G401 (cell line): Measurements from ENCODE around the gene PPP3CA. TPM values are rescaled to one million over a fixed set of nuclear protein-coding genes. Genes with fewer than 3 reads are reported as not detected.
A peak's percentile ranks its signal among the peaks of the same experiment; 100 is the strongest.

ENCODE experiments used
- DNase-seq: peaks from one replicate; pipeline ENCODE4 v3.0.0-alpha.2; 2015; ENCODE audit warnings: low spot score
- in situ Hi-C: cut with HindIII; loops from 2 replicates; pipeline ENCODE4 v1.10.0; 2016; ENCODE audit warnings: low sequenced_read_pairs, mixed read lengths
- total RNA-seq: library from RNA; depleted of rRNA; stranded (reverse); fragments of >200 nt; shearing (Covaris generic); gene quantifications from 2 replicates; pipeline ENCODE4 v1.2.3, GENCODE V29; 2014

PPP3CA gene
- total RNA-seq, 1 experiment from 2014 or later, result 0.75 TPM

- in situ Hi-C loops, result no loop called here
- DNase-seq, result no peak
Observed at GRCh38 chr4:101292214-101292613, 55.1 kb downstream of the PPP3CA start.

DNA sequence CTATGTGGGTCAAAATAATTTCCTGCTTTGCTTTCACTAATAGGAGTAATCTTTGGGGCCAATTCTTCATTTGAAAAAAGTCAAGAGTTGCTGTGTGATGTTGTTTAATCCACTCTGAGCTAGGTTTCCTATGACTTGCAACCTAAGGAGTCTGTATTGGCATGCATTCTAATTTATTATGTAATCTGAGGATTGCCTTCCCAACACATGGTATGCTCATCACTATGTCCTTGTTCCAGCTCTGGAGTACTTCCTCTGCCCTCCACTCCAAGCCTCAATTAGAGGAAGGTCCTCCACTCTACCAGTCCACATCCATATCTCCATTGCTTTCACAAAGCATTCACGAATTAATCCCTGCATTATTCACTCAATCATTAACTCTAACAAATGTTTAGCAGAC lies 56.1 kb downstream of the PPP3CA start:
- in situ Hi-C loops, result no loop called here
- peak; percentile 70 for DNase-seq

DNA sequence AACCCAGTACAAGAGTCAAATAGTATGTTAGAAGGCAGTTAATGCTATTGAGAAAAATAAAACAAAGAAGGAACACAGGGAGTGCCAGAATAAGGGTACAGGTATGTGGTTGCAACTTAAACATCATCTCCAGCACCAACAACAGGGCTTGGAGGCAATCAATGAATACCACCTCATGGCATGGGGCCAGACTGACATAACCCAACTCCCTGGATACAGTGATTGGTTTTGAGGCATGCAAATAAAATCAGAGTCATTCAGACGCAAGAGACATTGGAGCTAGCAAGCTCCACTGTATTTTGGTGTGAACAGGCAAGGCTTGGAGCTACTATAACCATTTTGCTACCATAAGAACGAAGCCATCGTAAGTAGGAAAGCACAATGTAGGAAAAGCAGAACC lies 56.7 kb downstream of the PPP3CA start:
- no peak for DNase-seq
- in situ Hi-C loops, result no loop called here

DNA sequence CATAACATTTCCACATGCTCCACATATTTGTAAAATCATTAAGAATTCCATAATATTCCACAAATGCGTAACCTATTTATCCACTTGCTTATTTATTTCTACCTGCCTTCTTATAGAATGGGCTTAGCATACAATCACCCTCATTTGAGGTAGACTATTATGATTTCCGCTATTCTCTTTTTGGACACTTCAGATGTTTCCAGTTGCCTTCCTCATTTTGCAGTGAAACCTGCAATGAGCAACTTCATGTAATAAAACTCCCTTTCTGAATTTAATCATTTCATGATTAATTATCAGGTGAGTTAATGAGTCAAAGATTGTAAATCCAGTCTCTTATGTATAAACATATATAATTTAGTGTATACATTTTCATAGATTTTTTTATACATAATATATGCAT lies 58.0 kb downstream of the PPP3CA start:
- no peak for DNase-seq
- in situ Hi-C loops, result no loop called here

DNA sequence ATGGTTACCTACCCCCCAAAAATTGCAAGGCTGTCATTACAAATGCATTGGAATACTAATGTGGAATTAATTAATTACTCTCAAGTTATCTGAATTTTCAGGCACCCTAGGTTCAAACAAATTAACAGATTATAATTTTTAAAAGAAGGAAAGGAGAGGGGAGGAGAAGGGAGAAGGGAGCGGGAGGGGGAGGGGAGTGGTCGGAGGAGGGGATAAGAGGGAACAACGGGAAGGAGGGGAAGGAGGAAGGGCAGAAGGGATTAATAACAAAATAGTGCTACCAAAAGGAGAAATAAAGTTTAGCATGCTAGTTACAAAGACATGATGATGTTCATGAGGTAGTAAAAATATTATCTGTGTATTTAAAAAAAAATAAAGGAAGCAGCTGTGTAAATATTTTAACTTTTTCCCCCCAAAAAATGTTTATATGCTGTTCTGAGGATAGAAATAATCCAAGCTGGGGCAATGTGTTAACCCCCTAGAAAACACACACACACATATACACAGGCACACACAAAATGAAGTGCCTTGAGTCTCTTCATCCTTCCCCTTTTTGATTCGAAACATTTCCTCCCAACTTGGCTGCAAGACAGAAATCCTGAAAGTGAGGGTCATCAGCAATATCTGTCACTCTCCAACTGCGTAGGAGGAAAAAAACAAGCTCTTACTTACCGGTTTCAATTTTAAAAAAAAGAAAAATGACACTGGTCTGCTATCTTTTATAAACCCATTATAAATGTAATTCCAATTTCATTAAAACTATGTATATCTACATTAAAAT lies 58.8 kb downstream of the PPP3CA start:
- no peak for DNase-seq
- in situ Hi-C loops, result no loop called here

DNA sequence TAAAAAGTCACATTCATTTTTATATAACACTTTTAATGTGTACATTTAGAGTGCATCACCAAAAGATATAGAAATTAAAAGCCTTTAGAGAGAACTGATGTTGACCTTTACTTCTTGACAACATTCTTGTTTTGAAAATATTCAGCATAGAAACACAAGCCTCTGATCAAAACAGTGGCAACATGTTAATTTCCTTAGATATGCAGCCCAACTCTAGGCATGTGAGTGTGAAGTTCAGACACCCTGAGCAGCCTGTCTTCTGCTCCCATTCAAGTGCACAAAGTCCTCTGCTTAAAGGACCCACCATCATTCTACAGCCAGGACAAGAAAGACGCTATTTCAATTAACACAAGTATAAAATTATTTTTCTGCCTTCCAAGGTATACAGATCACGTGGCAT lies 60.0 kb downstream of the PPP3CA start:
- in situ Hi-C loops, result no loop called here
- DNase-seq, result no peak

DNA sequence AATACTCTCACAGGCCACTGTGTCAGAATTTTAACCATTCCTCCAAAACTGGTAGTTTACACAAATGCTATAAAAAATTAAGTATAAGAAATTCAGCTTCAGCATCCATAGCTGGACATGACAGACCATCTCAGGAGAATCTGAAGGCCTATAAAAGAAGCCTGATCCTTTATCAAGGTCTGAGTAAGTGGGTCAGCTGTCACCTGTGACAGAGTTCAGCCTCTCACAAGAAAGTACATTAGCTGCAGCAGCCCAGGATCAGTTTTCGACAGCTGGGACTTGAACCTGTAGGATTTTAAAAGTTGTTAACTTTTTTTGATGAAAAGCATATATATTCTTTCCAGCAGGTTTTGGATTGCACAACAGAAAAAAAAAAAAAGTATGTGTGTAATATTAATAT lies 60.7 kb downstream of the PPP3CA start:
- in situ Hi-C loops, result no loop called here
- no peak for DNase-seq

DNA sequence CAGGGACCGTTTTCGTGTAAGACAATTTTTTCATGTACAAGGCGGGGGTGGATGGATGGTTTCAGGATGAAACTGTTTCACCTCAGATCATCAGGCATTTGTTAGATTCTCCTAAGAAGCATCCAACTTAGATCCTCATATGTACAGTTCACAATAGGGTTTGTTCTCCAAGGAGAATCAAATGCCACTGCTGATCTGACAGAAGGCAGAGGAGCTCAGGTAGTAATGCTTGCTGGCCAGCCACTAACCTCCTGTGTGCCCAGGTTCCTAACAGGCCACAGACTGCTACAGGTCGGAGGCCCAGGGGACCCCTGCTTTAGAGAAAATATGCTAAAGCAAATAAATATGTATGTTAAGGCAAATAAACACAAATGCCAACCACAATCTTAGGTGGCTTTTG lies 61.3 kb downstream of the PPP3CA start:
- DNase-seq, result peak; percentile 60
- in situ Hi-C loops, result no loop called here

- in situ Hi-C loops, result no loop called here
Observed at GRCh38 chr4:101284546-101284945, 62.8 kb downstream of the PPP3CA start.

DNA sequence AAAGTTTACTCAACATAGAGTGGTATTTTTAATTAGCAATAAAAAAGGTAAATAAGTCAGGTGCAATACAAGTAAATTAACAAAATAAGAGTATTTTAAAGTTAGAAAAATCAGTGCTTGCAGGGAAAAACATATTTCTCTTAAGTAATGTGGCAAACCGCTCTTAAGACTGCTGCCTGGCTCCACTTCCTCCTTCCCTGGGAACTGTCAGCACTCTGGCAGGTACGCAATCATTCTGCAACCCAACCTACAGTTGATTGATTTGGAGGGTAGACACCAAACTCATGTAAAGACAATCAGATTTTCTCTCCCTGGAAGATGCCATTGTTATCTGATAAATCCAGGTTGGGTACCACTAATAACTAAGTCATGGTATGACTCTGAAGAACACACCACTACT lies 63.9 kb downstream of the PPP3CA start:
- in situ Hi-C loops, result no loop called here
- DNase-seq, result no peak

More at GRCh38 chr4:101284546-101284945, 62.8 kb downstream of the PPP3CA start:
- no peak for DNase-seq

GRCh38 chr4:101282076-101282844 lies 65.1 kb downstream of the PPP3CA start:
- DNase-seq, result no peak
- in situ Hi-C loops, result no loop called here

- in situ Hi-C loops, result no loop called here
- no peak for DNase-seq
Observed at GRCh38 chr4:101280866-101281600, 66.3 kb downstream of the PPP3CA start.

DNA sequence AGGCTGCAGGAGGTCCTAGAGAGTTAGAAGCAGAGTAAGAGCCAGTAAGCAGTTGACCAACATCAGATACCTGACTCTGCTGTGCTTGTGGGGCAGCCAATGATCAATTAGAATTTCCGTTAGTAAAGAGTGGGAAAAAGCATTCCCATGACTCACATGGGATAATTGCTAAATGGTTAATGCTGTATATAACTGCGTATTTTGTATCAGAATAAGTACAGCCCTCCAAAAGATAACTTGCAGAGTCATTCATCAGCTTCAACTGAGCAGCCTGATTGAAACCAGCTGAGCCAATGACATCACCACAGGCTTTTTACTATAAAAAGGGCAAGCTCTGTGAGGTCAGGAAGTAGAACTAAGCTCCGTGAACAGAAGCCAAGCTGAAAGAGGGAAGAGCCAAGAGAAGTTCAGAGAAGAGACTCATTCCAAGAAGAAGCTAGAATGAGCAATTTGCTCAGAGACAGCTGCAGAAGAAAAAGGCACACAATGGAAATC lies 67.9 kb downstream of the PPP3CA start:
- in situ Hi-C loops, result no loop called here
- DNase-seq, result no peak

DNA sequence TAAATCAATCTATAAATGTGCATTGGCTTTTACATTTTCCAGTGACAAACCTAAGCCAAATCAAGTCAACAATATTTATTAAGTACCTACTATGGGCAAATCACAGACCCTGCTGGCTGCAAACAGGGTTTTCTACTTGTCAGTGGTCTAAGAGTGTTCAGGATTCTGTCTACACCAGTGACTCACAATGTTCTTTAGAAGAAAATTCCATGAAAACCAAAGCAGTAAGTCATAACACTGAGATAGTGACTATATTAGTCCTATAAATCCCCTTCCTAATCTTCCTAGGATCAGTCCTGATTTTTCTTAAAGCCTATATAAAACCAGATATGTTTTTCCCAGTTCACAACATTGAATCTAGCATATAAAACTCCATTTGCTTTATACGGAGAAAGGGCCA lies 69.7 kb downstream of the PPP3CA start:
- in situ Hi-C loops, result no loop called here
- no peak for DNase-seq

DNA sequence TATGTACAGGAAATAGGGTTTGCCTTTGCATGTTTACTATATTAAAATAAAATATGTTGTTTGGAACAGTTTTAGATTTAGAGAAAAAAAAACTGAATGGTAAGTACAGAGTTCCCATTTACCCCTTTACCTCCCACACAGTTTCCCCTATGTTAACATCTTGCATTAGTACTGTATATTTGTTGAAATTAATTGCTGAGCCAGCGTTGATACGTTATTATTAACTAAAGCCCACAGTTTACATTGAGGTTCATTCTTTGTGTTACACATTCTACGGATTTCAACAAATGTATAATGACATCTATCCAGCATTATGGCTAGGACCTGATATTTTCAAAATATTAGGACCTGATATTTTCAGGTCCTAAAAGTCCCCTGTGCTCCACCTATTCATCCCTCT lies 70.7 kb downstream of the PPP3CA start:
- in situ Hi-C loops, result no loop called here
- DNase-seq, result no peak

- in situ Hi-C loops, result no loop called here
- no peak for DNase-seq
Observed at GRCh38 chr4:101274888-101275752, 72.2 kb downstream of the PPP3CA start.

DNA sequence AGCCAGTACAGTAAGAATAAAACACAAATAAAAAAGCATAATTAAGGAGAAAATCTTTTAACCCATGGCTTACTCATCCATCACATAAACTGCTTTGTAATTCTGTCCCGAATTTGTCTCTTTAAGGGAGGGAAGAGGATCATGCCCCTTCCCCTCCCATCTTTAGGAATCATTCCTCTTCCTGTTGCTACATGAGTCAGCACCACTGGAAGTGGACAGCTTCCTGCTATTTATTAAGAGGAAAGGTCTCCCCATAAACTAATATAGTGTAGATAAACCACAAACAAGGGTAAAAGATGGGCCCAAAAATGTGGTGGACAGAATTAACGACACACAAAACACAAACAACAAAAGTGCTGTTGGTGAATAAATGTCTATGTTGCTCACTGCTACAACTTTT lies 75.8 kb downstream of the PPP3CA start:
- in situ Hi-C loops, result no loop called here
- DNase-seq, result no peak

- DNase-seq, result no peak
- in situ Hi-C loops, result no loop called here
Observed at GRCh38 chr4:101269682-101270081, 77.6 kb downstream of the PPP3CA start.

DNA sequence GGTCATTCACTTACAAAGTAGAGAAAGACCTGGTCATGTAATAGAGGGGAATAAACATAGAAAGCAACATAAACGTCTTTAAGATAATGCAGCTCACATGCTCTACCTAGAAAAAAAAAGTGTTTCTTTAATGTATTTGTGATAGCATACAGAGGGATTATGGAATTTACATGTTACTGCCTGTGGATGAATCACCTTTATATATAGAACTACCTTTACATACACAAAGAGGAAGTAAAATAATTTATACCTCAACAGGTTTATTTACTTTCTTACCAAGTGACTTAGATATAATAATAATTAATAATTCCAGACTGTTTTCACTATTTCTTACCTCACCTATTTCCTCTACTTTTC lies 81.5 kb downstream of the PPP3CA start:
- DNase-seq, result no peak
- in situ Hi-C loops, result no loop called here
